Measurements from ENCODE around the gene SRP14.

GRCh38 chr15:40070608-40071218, 31.7 kb upstream of the SRP14 start:
- TF ChIP-seq POLR2A (IDR thresholded peaks at IDR 0.05) (no peak), CTCF (IDR thresholded peaks at IDR 0.05) (no peak), EP300 (IDR thresholded peaks at IDR 0.05) (no peak)
